Suprapubic skin (tissue), 4 donors: ENCODE results near the gene SKA2. TPM values are rescaled to one million over a fixed set of nuclear protein-coding genes. Genes with fewer than 3 reads are reported as not detected.

Experiments
- DNase-seq, 2 donors: peaks; one replicate each; pipeline ENCODE4 v3.0.0-alpha.2; 2019; ENCODE audit warnings: low spot score in 2 of 2
- H3K27ac ChIP-seq: fragments of 200-600 bp; sonication (generic); one replicate; pipeline ENCODE4 v1.5.1; 2019
- H3K27me3 ChIP-seq: fragments of 200-600 bp; sonication (generic); one replicate; pipeline ENCODE4 v1.5.1; 2019
- H3K36me3 ChIP-seq: fragments of 200-600 bp; sonication (generic); one replicate; pipeline ENCODE4 v1.5.1; 2019
- H3K4me1 ChIP-seq: fragments of 200-600 bp; sonication (generic); one replicate; pipeline ENCODE4 v1.5.1; 2019
- H3K4me3 ChIP-seq: fragments of 200-600 bp; sonication (generic); one replicate; pipeline ENCODE4 v1.5.1; 2019; ENCODE audit warnings: mild to moderate bottlenecking
- H3K9me3 ChIP-seq: fragments of 200-600 bp; sonication (generic); one replicate; pipeline ENCODE4 v1.5.1; 2019
- EP300 ChIP-seq: sonication (generic); formaldehyde crosslinking; IDR thresholded peaks from one replicate; pipeline ENCODE4 v1.6.1; 2017; ENCODE audit warnings: antibody characterized with exemption
- POLR2A ChIP-seq, 2 donors: fragments of 450-650 bp; IDR thresholded peaks; one replicate each; pipeline ENCODE4 v1.6.1; 2017; ENCODE audit warnings: antibody characterized with exemption in 2 of 2, mild to moderate bottlenecking in 2 of 2, moderate library complexity in 2 of 2
- POLR2AphosphoS5 ChIP-seq, 3 donors: sonication (generic); formaldehyde crosslinking; IDR thresholded peaks; one replicate each; pipeline ENCODE4 v1.6.1; 2017; ENCODE audit warnings: antibody characterized with exemption in 3 of 3
- WGBS: methylation state at CpG from one replicate; pipeline ENCODE4 v1.1.5; 2018; 5-methylcytosine and 5-hydroxymethylcytosine counted together
- total RNA-seq, 4 donors: library from RNA; depleted of rRNA; stranded (reverse); fragments of >200 nt; gene quantifications; one replicate each; pipeline ENCODE4 v1.1.0, GENCODE V29; 2016
- TF ChIP-seq, protein P1 (sequence below), 2 donors: fragments of 200-600 bp in 1 of 2; fragments of 450-650 bp in 1 of 2; sonication (generic) in 1 of 2; IDR thresholded peaks; one replicate each; pipeline ENCODE4 v1.5.1; 2016 to 2019; ENCODE audit warnings: antibody characterized with exemption in 2 of 2, mild to moderate bottlenecking in 1 of 2, moderate library complexity in 1 of 2

SKA2 gene
- total RNA-seq, 4 donors from 2014 or later, result 13.5 to 34.1 (median 18.8) TPM

DNA sequence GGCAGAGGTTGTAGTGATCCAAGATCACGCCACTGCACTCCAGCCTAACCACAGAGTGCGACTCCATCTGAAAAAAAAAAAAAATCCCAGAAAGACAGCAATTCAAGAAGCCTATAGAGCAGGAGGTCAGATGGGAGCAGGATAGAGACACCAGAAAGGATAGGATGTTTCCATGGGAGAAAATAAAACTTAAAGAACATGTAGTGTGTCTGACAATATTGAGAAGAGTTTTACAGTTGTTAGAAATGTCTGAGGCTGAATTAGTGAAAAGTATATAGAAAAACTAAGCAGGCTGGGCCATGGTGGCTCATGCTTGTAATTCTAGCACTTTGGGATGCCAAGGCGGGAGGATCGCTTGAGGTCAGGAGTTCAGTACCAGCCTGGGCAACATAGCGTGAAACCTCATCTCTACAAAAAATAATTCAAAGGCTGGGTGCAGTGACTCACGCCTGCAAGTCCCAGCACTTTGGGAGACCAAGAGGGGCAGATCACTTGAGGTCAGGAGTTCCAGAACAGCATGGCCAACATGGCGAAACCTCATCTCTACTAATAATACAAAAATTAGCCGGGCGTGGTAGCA lies 33.0 kb downstream of the SKA2 start:
- 95% methylated on average over 8 of the region's 9 CpGs for WGBS
- peaks cover 8% of the 10 kb centered on the region for H3K36me3 ChIP-seq
- H3K9me3 ChIP-seq, result no peaks in the 10 kb centered on the region
- no peaks in the 10 kb centered on the region for H3K27me3 ChIP-seq
- H3K27ac ChIP-seq, result no peak overlapping the region
- no peak overlapping the region for H3K4me3 ChIP-seq
- no peaks in the 10 kb centered on the region for H3K4me1 ChIP-seq
- TF ChIP-seq EP300 (no peak), POLR2AphosphoS5 (IDR thresholded peaks at IDR 0.05) (no peak), POLR2A (IDR thresholded peaks at IDR 0.05) (no peak)
- TF ChIP-seq, protein P1, sequence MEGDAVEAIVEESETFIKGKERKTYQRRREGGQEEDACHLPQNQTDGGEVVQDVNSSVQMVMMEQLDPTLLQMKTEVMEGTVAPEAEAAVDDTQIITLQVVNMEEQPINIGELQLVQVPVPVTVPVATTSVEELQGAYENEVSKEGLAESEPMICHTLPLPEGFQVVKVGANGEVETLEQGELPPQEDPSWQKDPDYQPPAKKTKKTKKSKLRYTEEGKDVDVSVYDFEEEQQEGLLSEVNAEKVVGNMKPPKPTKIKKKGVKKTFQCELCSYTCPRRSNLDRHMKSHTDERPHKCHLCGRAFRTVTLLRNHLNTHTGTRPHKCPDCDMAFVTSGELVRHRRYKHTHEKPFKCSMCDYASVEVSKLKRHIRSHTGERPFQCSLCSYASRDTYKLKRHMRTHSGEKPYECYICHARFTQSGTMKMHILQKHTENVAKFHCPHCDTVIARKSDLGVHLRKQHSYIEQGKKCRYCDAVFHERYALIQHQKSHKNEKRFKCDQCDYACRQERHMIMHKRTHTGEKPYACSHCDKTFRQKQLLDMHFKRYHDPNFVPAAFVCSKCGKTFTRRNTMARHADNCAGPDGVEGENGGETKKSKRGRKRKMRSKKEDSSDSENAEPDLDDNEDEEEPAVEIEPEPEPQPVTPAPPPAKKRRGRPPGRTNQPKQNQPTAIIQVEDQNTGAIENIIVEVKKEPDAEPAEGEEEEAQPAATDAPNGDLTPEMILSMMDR (IDR thresholded peaks at IDR 0.05), result no peak
- no peak for DNase-seq

GRCh38 chr17:59115474-59115873 lies 39.5 kb downstream of the SKA2 start:
- 94% methylated on average over 9 of the region's 9 CpGs for WGBS
- H3K36me3 ChIP-seq, result peaks cover 12% of the 10 kb centered on the region
- H3K9me3 ChIP-seq, result no peaks in the 10 kb centered on the region
- H3K4me3 ChIP-seq, result no peak overlapping the region
- no peaks in the 10 kb centered on the region for H3K27me3 ChIP-seq
- H3K27ac ChIP-seq, result no peak overlapping the region
- no peak for DNase-seq
- no peak for TF ChIP-seq POLR2A (IDR thresholded peaks at IDR 0.05)
- TF ChIP-seq, protein P1 (IDR thresholded peaks at IDR 0.05), result no peak
- TF ChIP-seq EP300, result no peak
- no peak for TF ChIP-seq POLR2AphosphoS5 (IDR thresholded peaks at IDR 0.05)
- no peaks in the 10 kb centered on the region for H3K4me1 ChIP-seq

DNA sequence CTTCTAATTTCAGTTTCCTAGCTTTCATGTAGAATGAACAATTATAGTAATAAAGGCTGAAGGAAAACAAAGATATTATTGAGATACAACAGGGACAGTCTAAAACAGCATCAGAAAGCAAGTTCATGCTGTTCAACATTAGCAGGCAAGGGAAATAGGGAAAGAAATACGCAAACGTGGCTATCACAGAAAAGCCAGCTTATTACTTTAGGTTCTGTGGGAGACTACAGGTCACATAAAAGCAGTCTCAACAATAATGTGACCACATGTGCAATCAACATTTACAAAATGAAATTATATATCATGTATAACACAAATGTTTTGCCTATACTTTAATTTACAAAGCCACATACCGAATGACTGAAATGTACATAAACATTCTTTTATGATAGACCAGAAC lies 43.4 kb downstream of the SKA2 start:
- WGBS, result 83% methylated on average over 3 of the region's 3 CpGs
- no peak for TF ChIP-seq POLR2AphosphoS5 (IDR thresholded peaks at IDR 0.05)
- TF ChIP-seq POLR2A (IDR thresholded peaks at IDR 0.05), result no peak
- TF ChIP-seq, protein P1 (IDR thresholded peaks at IDR 0.05), result no peak
- TF ChIP-seq EP300, result no peak
- Histone ChIP-seq H3K36me3 (peaks cover 4% of the 10 kb centered on the region), H3K4me1 (peaks cover 14% of the 10 kb centered on the region), H3K4me3 (no peak overlapping the region), H3K27me3 (no peaks in the 10 kb centered on the region), H3K27ac (no peak overlapping the region), H3K9me3 (no peaks in the 10 kb centered on the region)
- no peak for DNase-seq

- no peak for TF ChIP-seq EP300
- TF ChIP-seq POLR2A (IDR thresholded peaks at IDR 0.05), result no peak
- TF ChIP-seq, protein P1 (IDR thresholded peaks at IDR 0.05), result no peak
- no peak for TF ChIP-seq POLR2AphosphoS5 (IDR thresholded peaks at IDR 0.05)
- Histone ChIP-seq H3K27me3 (no peaks in the 10 kb centered on the region), H3K36me3 (peaks cover 4% of the 10 kb centered on the region), H3K27ac (no peak overlapping the region), H3K4me1 (peaks cover 15% of the 10 kb centered on the region), H3K9me3 (no peaks in the 10 kb centered on the region), H3K4me3 (no peak overlapping the region)
- no peak for DNase-seq
These were observed 44.0 kb downstream of the SKA2 start for GRCh38 chr17:59110973-59111372.

GRCh38 chr17:59108400-59109102 lies 46.4 kb downstream of the SKA2 start:
- Histone ChIP-seq H3K36me3 (no peaks in the 10 kb centered on the region), H3K4me1 (peaks cover 26% of the 10 kb centered on the region), H3K4me3 (no peak overlapping the region), H3K9me3 (no peaks in the 10 kb centered on the region), H3K27me3 (no peaks in the 10 kb centered on the region), H3K27ac (no peak overlapping the region)
- TF ChIP-seq POLR2AphosphoS5 (IDR thresholded peaks at IDR 0.05), result no peak
- TF ChIP-seq, protein P1 (IDR thresholded peaks at IDR 0.05), result no peak
- TF ChIP-seq EP300, result no peak
- no peak for TF ChIP-seq POLR2A (IDR thresholded peaks at IDR 0.05)
- WGBS, result 83% methylated on average over 7 of the region's 7 CpGs
- no peak for DNase-seq
